K562 (cell line): Measurements from ENCODE around the gene ZSCAN25. TPM values are rescaled to one million over a fixed set of nuclear protein-coding genes. Genes with fewer than 3 reads are reported as not detected.

ENCODE experiments used
- ATAC-seq: fragments of 200-7000 bp; cut with Tn5 transposase; 3 replicates; pipeline ENCODE4 v1.9.1; 2020; ENCODE audit warnings: moderate library complexity
- BruUV-seq: library from RNA; stranded (reverse); fragments of 400-500 nt; replicated peaks from 2 replicates; lab custom pipeline; 2021; lab: Mats Ljungman, UMichigan
- CTCF ChIA-PET: fragments of 300-600 bp; formaldehyde crosslinking; extraction: SDS; loops from one replicate; lab custom pipeline; 2021; ENCODE audit warnings: low intra/inter-chr PET ratio; lab: Yijun Ruan, JAX
- POLR2A ChIA-PET: fragments of 300-600, 350-650 bp; sonication (Branson Sonifier 250); formaldehyde crosslinking; extraction: SDS; loops from one replicate; lab custom pipeline; 2021; ENCODE audit warnings: antibody characterized with exemption, inconsistent platforms; lab: Yijun Ruan, JAX
- DNase-seq, 4 experiments: peaks; one replicate each; pipeline versions ENCODE4 v3.0.0 to v3.0.0-alpha.2; 2011 to 2018; ENCODE audit warnings: low spot score in 3 of 4, mixed read lengths in 3 of 4; ENCODE audit errors: extremely low read depth in 1 of 4
- FAIRE-seq: peaks from 2 replicates; lab custom pipeline; 2011; peaks lifted over from hg19 to GRCh38; lab: Jason Lieb, UNC
- H2AFZ ChIP-seq: 2 replicates; pipeline ENCODE4 v1.6.0; 2011; ENCODE audit warnings: low read depth, low read length, control low read depth, inconsistent platforms
- H3K27ac ChIP-seq: fragments of 200-600 bp; 3 replicates; pipeline ENCODE4 v1.8.0; 2011; ENCODE audit warnings: low read depth, mild to moderate bottlenecking, control low read depth, inconsistent platforms, low read length, moderate library complexity, mixed read lengths; ENCODE audit errors: extremely low read depth
- H3K27me3 ChIP-seq, 2 experiments: fragments of 300-600 bp in 1 of 2; 2 replicates in 1 of 2; 3 replicates in 1 of 2; pipeline versions ENCODE4 v1.6.0 to v1.8.0; 2011; ENCODE audit warnings: inconsistent platforms in 2 of 2, low read length in 2 of 2, mild to moderate bottlenecking in 1 of 2, mixed read lengths in 1 of 2, moderate library complexity in 1 of 2; ENCODE audit not compliant: control insufficient read depth in 2 of 2, insufficient read depth in 2 of 2
- H3K36me3 ChIP-seq: fragments of 300-600 bp; 3 replicates; pipeline ENCODE4 v1.8.0; 2011; ENCODE audit warnings: mild to moderate bottlenecking, low read length, inconsistent platforms; ENCODE audit not compliant: control insufficient read depth, insufficient read depth
- H3K4me1 ChIP-seq, 2 experiments: fragments of 200-600 bp in 1 of 2; replicated peaks in 1 of 2; 2 replicates in 1 of 2; 3 replicates in 1 of 2; pipeline versions ENCODE4 v1.5.1 to v1.8.0; 2011; ENCODE audit warnings: inconsistent platforms in 2 of 2, low read length in 2 of 2, mild to moderate bottlenecking in 1 of 2, mixed read lengths in 1 of 2, moderate library complexity in 1 of 2; ENCODE audit not compliant: control insufficient read depth in 2 of 2, insufficient read depth in 2 of 2
- H3K4me2 ChIP-seq: 2 replicates; pipeline ENCODE4 v1.6.1; 2011; ENCODE audit warnings: low read length, control low read depth, inconsistent platforms, mixed read lengths; ENCODE audit not compliant: insufficient read depth
- H3K4me3 ChIP-seq: fragments of 200-600 bp; sonication (generic), shearing (Covaris generic); 2 replicates; pipeline ENCODE4 v1.5.1; 2016; ENCODE audit warnings: control low read depth, inconsistent platforms
- H3K79me2 ChIP-seq: fragments of 200-600 bp; 3 replicates; pipeline ENCODE4 v1.8.0; 2011; ENCODE audit warnings: low read length, inconsistent platforms; ENCODE audit not compliant: control insufficient read depth, insufficient read depth
- H3K9ac ChIP-seq, 2 experiments: 2 replicates each; pipeline versions ENCODE4 v1.6.0 to v1.6.1; 2011; ENCODE audit warnings: low read depth in 2 of 2, low read length in 2 of 2, control low read depth in 1 of 2, inconsistent platforms in 1 of 2, mild to moderate bottlenecking in 1 of 2, mixed read lengths in 1 of 2; ENCODE audit not compliant: insufficient read depth in 1 of 2
- H3K9me1 ChIP-seq: one replicate; pipeline ENCODE4 v1.6.0; 2011; ENCODE audit warnings: inconsistent platforms, mild to moderate bottlenecking, low read length, moderate library complexity; ENCODE audit not compliant: control insufficient read depth, insufficient read depth
- H3K9me3 ChIP-seq: replicated peaks from 2 replicates; pipeline ENCODE4 v1.5.1; 2011; ENCODE audit warnings: low read depth, low read length, inconsistent platforms; ENCODE audit not compliant: control insufficient read depth, insufficient read depth
- H4K20me1 ChIP-seq: replicated peaks from 2 replicates; pipeline ENCODE4 v1.6.1; 2011; ENCODE audit warnings: low read length, inconsistent platforms, mixed read lengths; ENCODE audit not compliant: control insufficient read depth, insufficient read depth
- CBX8 ChIP-seq: fragments of 200-600 bp; sonication (generic); IDR thresholded peaks from 2 replicates; pipeline ENCODE4 v1.6.1; 2012; ENCODE audit warnings: borderline replicate concordance, mixed run types, low read depth, mild to moderate bottlenecking, moderate library complexity, mixed read lengths, low read length, control low read depth, inconsistent platforms; ENCODE audit not compliant: poor library complexity, severe bottlenecking; ENCODE audit errors: extremely low read depth
- CEBPG ChIP-seq, 3 experiments: fragments of 200-800 bp in 1 of 3; sonication (Bioruptor generic) in 1 of 3; sonication (generic) in 1 of 3; formaldehyde crosslinking in 1 of 3; IDR thresholded peaks in 2 of 3; conservative IDR thresholded peaks in 1 of 3; 2 replicates each; pipeline versions ENCODE4 v1.6.1 to v1.8.0; 2016 to 2022; ENCODE audit warnings: missing compliant biosample characterization in 2 of 3, missing genetic modification characterization in 2 of 3, mild to moderate bottlenecking in 1 of 3, missing genetic modification reagents in 1 of 3
- CHAMP1 ChIP-seq: fragments of 450-650 bp; IDR thresholded peaks from 2 replicates; pipeline ENCODE4 v1.6.1; 2016; ENCODE audit warnings: mild to moderate bottlenecking
- CXXC5 ChIP-seq: fragments of 250-450 bp; sonication (Bioruptor Pico); IDR thresholded peaks from 2 replicates; pipeline ENCODE4 v1.8.0; 2022; ENCODE audit warnings: inconsistent platforms, mild to moderate bottlenecking, moderate library complexity
- FOXM1 ChIP-seq, 2 experiments: fragments of 450-650 bp in 1 of 2; sonication (generic) in 1 of 2; formaldehyde crosslinking in 1 of 2; IDR thresholded peaks; 2 replicates each; pipeline versions ENCODE4 v1.6.1 to v1.9.0; 2017 to 2022; ENCODE audit warnings: low read depth in 2 of 2, mild to moderate bottlenecking in 2 of 2, missing genetic modification reagents in 1 of 2, moderate library complexity in 1 of 2
- HLTF ChIP-seq: fragments of 450-650 bp; IDR thresholded peaks from 2 replicates; pipeline ENCODE4 v1.6.1; 2016
- LARP7 ChIP-seq: fragments of 450-650 bp; IDR thresholded peaks from 2 replicates; pipeline ENCODE4 v1.6.1; 2016
- POU5F1 ChIP-seq: fragments of 150-350 bp; IDR thresholded peaks from 2 replicates; pipeline ENCODE4 v1.6.1; 2014; ENCODE audit warnings: borderline replicate concordance, low read length, low read depth, mild to moderate bottlenecking; ENCODE audit not compliant: partially characterized antibody
- RNF2 ChIP-seq: sonication (generic); IDR thresholded peaks from 2 replicates; pipeline ENCODE4 v1.6.1; 2016
- RREB1 ChIP-seq: fragments of 250-450 bp; sonication (Bioruptor Pico); IDR thresholded peaks from 2 replicates; pipeline ENCODE4 v1.4.0; 2020
- SFPQ ChIP-seq: fragments of 200-400 bp; formaldehyde crosslinking; IDR thresholded peaks from 2 replicates; pipeline ENCODE4 v1.6.1; 2017; ENCODE audit warnings: mild to moderate bottlenecking, low read depth, low read length, moderate library complexity
- WGBS: fragments of 100-300 bp; shearing (Covaris generic); methylation state at CpG from one replicate; pipeline ENCODE4 v1.1.6; 2016; ENCODE audit warnings: low coverage, mixed read lengths; ENCODE audit not compliant: insufficient coverage; ENCODE audit errors: missing lambda C conversion rate; 5-methylcytosine and 5-hydroxymethylcytosine counted together
- in situ Hi-C: fragments of 300-500 bp; cut with MboI; formaldehyde crosslinking; loops from 4 replicates; pipeline ENCODE4 v1.15.0; 2018; ENCODE audit warnings: inconsistent platforms, mixed read lengths
- intact Hi-C: fragments of 100-400 bp; cut with micrococcal nuclease; formaldehyde crosslinking; loops from 2 replicates; pipeline ENCODE4 v1.14.2; 2022
- polyA plus RNA-seq, 8 experiments: library from polyadenylated mRNA; depleted of rRNA in 4 of 8; stranded (reverse) in 5 of 8; unstranded in 3 of 8; fragments of >200 nt; fragmentation: Nextera tagmentation in 2 of 8; fragmentation: Illumina TruSeq in 1 of 8; extraction: Ambion mirVana in 2 of 8; extraction: Trizol in 1 of 8; gene quantifications; 2 replicates each; pipeline versions ENCODE4 v1.2.1 to v1.2.3, GENCODE V29; 2011 to 2014; ENCODE audit warnings: inconsistent platforms in 1 of 8, missing spikeins in 1 of 8
- total RNA-seq, 7 experiments: library from RNA; depleted of rRNA in 6 of 7; stranded (reverse); fragments of >200 nt in 6 of 7; fragmentation: Illumina TruSeq in 2 of 7; extraction: Trizol in 2 of 7; gene quantifications; 2 replicates each; pipeline versions ENCODE4 v1.2.1 to v1.2.3, GENCODE V29; 2011 to 2021; ENCODE audit warnings: low replicate concordance in 1 of 7

The ZSCAN25 gene
- total and polyA plus RNA-seq, 9 of the 15 experiments (the other 6 are each of a cell fraction or from before 2014, with no cell fraction given), result 0.94 to 18.4 (median 12.8) TPM

GRCh38 chr7:99607548-99607947 lies 9.2 kb upstream of the ZSCAN25 start:
- POLR2A ChIA-PET, result interaction anchor here (1.2 kb wide), 1 partner anchor 8 kb away, joined by 4 read pairs; no protein-coding TSS in a partner anchor
- CTCF ChIA-PET, result no interaction called here
- TF ChIP-seq FOXM1 (IDR thresholded peaks at IDR 0.05; ENCODE audit: low read depth), result no peak
- no peak for TF ChIP-seq FOXM1 (CRISPR knock-in tag; IDR thresholded peaks at IDR 0.05; ENCODE audit: low read depth)
- no peak for TF ChIP-seq CEBPG (CRISPR knock-in tag; IDR thresholded peaks at IDR 0.05)
- TF ChIP-seq CEBPG (tag; conservative IDR thresholded peaks at IDR 0.05 in 1 of 2, IDR thresholded peaks at IDR 0.05 in 1 of 2), result no peak
- TF ChIP-seq CXXC5 (CRISPR knock-in tag), result no peak
- no peak for TF ChIP-seq CHAMP1
- no peak for TF ChIP-seq LARP7
- TF ChIP-seq CBX8, result no peak
- no peak for TF ChIP-seq RREB1 (CRISPR knock-in tag)
- no peak for TF ChIP-seq RNF2
- TF ChIP-seq SFPQ, result no peak
- no peak for TF ChIP-seq HLTF
- TF ChIP-seq POU5F1, result no peak

More at GRCh38 chr7:99607548-99607947, 9.2 kb upstream of the ZSCAN25 start:
- BruUV-seq, result no TSS peak
- Histone ChIP-seq H2AFZ (no peak overlapping the region), H3K4me3 (no peak overlapping the region), H3K79me2 (no peaks in the 10 kb centered on the region), H3K36me3 (no peaks in the 10 kb centered on the region), H3K4me2 (no peak overlapping the region), H3K27ac (no peak overlapping the region), H3K27me3 (peaks cover 4 to 39% of the 10 kb centered on the region in 2 experiments; a peak in 3 of 5 replicates), H3K9me3 (no peaks in the 10 kb centered on the region), H3K4me1 (peaks cover 0 to 8% of the 10 kb centered on the region in 2 experiments; a peak in 2 of 5 replicates), H3K9ac (peak overlapping the region in 1 of 2 experiments; percentile 15; a peak in 1 of 4 replicates), H4K20me1 (no peaks in the 10 kb centered on the region), H3K9me1 (no peaks in the 10 kb centered on the region)
- intact Hi-C loops (no loop called here), in situ Hi-C loops (no loop called here)
- DNase-seq, result peak in 1 of 4 experiments; percentile 7
- ATAC-seq, result no peak
- WGBS, result 7% methylated on average over 9 of the region's 9 CpGs
- FAIRE-seq, result no peak
